Activated T-helper 2 cell treated with anti-CD3 and anti-CD28 coated beads, Interferon-gamma antibody, Interleukin-2, Interleukin-4, amounts not matched to agents 10 μg/mL and 5 μg/mL and 100 μg/mL, durations not matched to agents 14 hours and 24 hours and 36 hours (primary cell): ENCODE measurements around the gene MUC4. TPM values are rescaled to one million over a fixed set of nuclear protein-coding genes. Genes with fewer than 3 reads are reported as not detected.
"Not testable (repeated sequence)": the region's sequence is repeated elsewhere in the genome, so short reads cannot be mapped to it uniquely, and the experiment has no call there.

Source experiments
- DNase-seq: peaks from one replicate; pipeline ENCODE4 v3.0.0; 2021; ENCODE audit warnings: low spot score
- H3K27ac Mint-ChIP-seq: one replicate; pipeline ENCODE4 v1.8.0; 2021; ENCODE audit warnings: mixed read lengths
- H3K27me3 Mint-ChIP-seq: one replicate; pipeline ENCODE4 v1.8.0; 2021; ENCODE audit warnings: low read depth, mixed read lengths
- H3K36me3 Mint-ChIP-seq: one replicate; pipeline ENCODE4 v1.8.0; 2021; ENCODE audit warnings: low read depth, mixed read lengths
- H3K4me1 Mint-ChIP-seq: one replicate; pipeline ENCODE4 v1.8.0; 2021; ENCODE audit warnings: low read depth, mixed read lengths
- H3K4me3 Mint-ChIP-seq: one replicate; pipeline ENCODE4 v1.8.0; 2021; ENCODE audit warnings: low read depth, mild to moderate bottlenecking, moderate library complexity, mixed read lengths
- H3K9me3 Mint-ChIP-seq: one replicate; pipeline ENCODE4 v1.8.0; 2021; ENCODE audit warnings: mixed read lengths
- intact Hi-C: fragments of 100-400 bp; cut with micrococcal nuclease; formaldehyde crosslinking; loops from one replicate; pipeline ENCODE4 v1.15.1; 2023
- total RNA-seq: library from RNA; stranded (reverse); gene quantifications from 2 replicates; pipeline ENCODE4 v1.2.3, GENCODE V29; 2022

Gene MUC4
- total RNA-seq, 1 donor from 2014 or later: 1.4 TPM

- intact Hi-C loops, H3K27me3 Mint-ChIP-seq: not testable (repeated sequence)
Measured at GRCh38 chr3:195781236-195781635, 30.5 kb downstream of the MUC4 start.

GRCh38 chr3:195777975-195778374, 33.8 kb downstream of the MUC4 start:
- H3K4me1 Mint-ChIP-seq: peaks cover 36% of the 10 kb centered on the region
- no peaks in the 10 kb centered on the region for H3K27me3 Mint-ChIP-seq
- H3K4me3 Mint-ChIP-seq: no peak overlapping the region
- no peak for DNase-seq
- H3K9me3 Mint-ChIP-seq: peaks cover 49% of the 10 kb centered on the region
- H3K36me3 Mint-ChIP-seq: peaks cover 40% of the 10 kb centered on the region
- intact Hi-C loops: no loop called here
- H3K27ac Mint-ChIP-seq: no peak overlapping the region

More at GRCh38 chr3:195781236-195781635, 30.5 kb downstream of the MUC4 start:
- Mint-ChIP-seq H3K4me1 (peaks cover 62% of the 10 kb centered on the region), H3K9me3 (peaks cover 78% of the 10 kb centered on the region), H3K27ac (peak overlapping the region; percentile 29), H3K36me3 (peaks cover 68% of the 10 kb centered on the region)
- H3K4me3 Mint-ChIP-seq, DNase-seq: not testable (repeated sequence)

DNA sequence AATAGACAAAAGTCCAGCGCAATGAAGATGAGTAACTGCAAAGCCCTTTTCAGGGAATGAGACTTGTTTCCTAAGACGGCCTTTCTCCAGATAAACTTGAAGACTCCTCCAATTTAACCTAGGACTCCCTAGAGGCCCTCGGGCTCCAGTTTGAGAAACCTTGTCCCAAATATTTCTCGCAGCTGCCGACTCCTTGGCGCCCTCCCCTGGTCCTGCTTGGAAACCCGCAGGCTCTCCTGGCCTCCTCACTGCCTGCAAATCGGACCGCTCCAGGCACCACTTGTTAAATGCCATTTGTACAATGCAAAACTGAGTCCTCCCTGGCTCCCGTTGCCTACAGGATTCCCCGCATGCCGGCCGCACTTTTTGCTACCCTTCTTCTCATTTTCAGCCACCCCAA, 36.8 kb downstream of the MUC4 start:
- no peak overlapping the region for H3K4me3 Mint-ChIP-seq
- peaks cover 20% of the 10 kb centered on the region for H3K9me3 Mint-ChIP-seq
- H3K27me3 Mint-ChIP-seq: no peaks in the 10 kb centered on the region
- peaks cover 14% of the 10 kb centered on the region for H3K36me3 Mint-ChIP-seq
- no peak for DNase-seq
- peaks cover 14% of the 10 kb centered on the region for H3K4me1 Mint-ChIP-seq
- H3K27ac Mint-ChIP-seq: no peak overlapping the region
- intact Hi-C loops: no loop called here

- no peak overlapping the region for H3K4me3 Mint-ChIP-seq
- intact Hi-C loops: no loop called here
- peaks cover 5% of the 10 kb centered on the region for H3K4me1 Mint-ChIP-seq
- no peak for DNase-seq
- peaks cover 5% of the 10 kb centered on the region for H3K36me3 Mint-ChIP-seq
- H3K9me3 Mint-ChIP-seq: peaks cover 12% of the 10 kb centered on the region
- H3K27me3 Mint-ChIP-seq: no peaks in the 10 kb centered on the region
- no peak overlapping the region for H3K27ac Mint-ChIP-seq
Measured at GRCh38 chr3:195773956-195774537, 37.7 kb downstream of the MUC4 start.

DNA sequence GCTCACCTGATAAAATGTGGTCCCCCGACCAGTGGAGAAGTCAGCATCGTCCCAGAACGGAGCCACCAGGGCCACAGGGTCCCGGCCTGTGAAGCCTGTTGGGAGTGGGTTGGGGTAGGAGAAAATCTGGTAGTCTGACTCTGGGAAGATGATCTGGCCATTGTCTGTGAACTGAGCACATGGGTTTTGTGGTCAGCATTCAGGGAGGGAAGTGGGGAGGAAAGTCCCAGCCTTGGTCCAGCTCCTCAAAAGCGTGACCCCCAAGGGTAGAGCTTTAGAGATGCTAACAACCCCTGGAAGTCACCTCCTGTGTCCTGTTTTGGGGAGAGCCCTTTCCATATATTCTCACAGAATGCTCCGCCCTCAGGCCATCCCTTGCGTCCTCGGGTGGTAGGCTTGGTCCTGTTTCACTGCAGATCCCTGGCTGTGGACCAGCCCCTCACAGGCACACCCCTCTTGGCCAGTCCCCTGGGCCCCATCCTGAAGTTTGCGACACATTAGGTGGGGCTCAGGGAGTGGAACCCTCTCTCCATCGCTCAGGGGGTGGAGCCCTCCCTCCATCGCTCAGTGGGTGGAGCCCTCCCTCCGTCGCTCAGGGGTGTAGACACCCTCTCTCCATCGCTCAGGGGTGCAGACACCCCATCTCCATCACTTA, 40.0 kb downstream of the MUC4 start:
- Mint-ChIP-seq H3K4me1 (no peaks in the 10 kb centered on the region), H3K9me3 (no peaks in the 10 kb centered on the region), H3K36me3 (no peaks in the 10 kb centered on the region), H3K4me3 (no peak overlapping the region), H3K27me3 (no peaks in the 10 kb centered on the region), H3K27ac (no peak overlapping the region)
- DNase-seq: no peak
- intact Hi-C loops: no loop called here

GRCh38 chr3:195770841-195771645, 40.7 kb downstream of the MUC4 start:
- H3K4me1 Mint-ChIP-seq, H3K9me3 Mint-ChIP-seq, DNase-seq, H3K27ac Mint-ChIP-seq, H3K27me3 Mint-ChIP-seq, H3K4me3 Mint-ChIP-seq, intact Hi-C loops, H3K36me3 Mint-ChIP-seq: not testable (repeated sequence)

GRCh38 chr3:195770081-195770840, 41.5 kb downstream of the MUC4 start:
- no peaks in the 10 kb centered on the region for H3K9me3 Mint-ChIP-seq
- no peak overlapping the region for H3K27ac Mint-ChIP-seq
- H3K27me3 Mint-ChIP-seq: peaks cover 2% of the 10 kb centered on the region
- no peak overlapping the region for H3K4me3 Mint-ChIP-seq
- intact Hi-C loops: no loop called here
- H3K36me3 Mint-ChIP-seq: no peaks in the 10 kb centered on the region
- H3K4me1 Mint-ChIP-seq: no peaks in the 10 kb centered on the region
- no peak for DNase-seq

- intact Hi-C loops: no loop called here
- no peak for DNase-seq
- H3K4me3 Mint-ChIP-seq: no peak overlapping the region
- no peaks in the 10 kb centered on the region for H3K9me3 Mint-ChIP-seq
- peaks cover 2% of the 10 kb centered on the region for H3K27me3 Mint-ChIP-seq
- H3K4me1 Mint-ChIP-seq: no peaks in the 10 kb centered on the region
- no peak overlapping the region for H3K27ac Mint-ChIP-seq
- no peaks in the 10 kb centered on the region for H3K36me3 Mint-ChIP-seq
Measured at GRCh38 chr3:195769551-195769950, 42.2 kb downstream of the MUC4 start.

GRCh38 chr3:195768831-195769303, 42.9 kb downstream of the MUC4 start:
- Mint-ChIP-seq H3K36me3 (no peaks in the 10 kb centered on the region), H3K4me3 (no peak overlapping the region), H3K27me3 (peaks cover 4% of the 10 kb centered on the region), H3K4me1 (no peaks in the 10 kb centered on the region), H3K27ac (no peak overlapping the region), H3K9me3 (no peaks in the 10 kb centered on the region)
- intact Hi-C loops: no loop called here
- no peak for DNase-seq

DNA sequence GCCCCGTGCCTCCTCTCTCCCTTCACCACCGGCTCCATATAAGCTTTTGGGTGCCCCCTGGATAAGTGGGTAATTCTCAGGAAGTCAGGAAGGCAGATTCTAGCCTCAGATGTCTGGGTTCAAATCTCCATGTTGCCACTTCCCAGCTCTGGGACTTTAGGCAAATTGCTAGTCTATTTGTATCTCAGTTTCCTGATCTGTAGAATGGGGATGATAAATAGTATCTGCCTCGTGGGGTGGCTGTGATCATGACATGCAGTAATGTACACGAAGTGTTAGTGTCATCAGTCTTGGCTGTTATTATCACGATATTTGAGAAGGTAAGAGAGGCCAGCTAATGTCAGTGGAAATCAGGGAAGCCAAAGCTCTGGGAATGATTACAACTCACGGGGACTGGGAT, 43.3 kb downstream of the MUC4 start:
- no peak overlapping the region for H3K4me3 Mint-ChIP-seq
- H3K9me3 Mint-ChIP-seq: no peaks in the 10 kb centered on the region
- H3K27me3 Mint-ChIP-seq: peaks cover 4% of the 10 kb centered on the region
- no peaks in the 10 kb centered on the region for H3K36me3 Mint-ChIP-seq
- DNase-seq: no peak
- no peak overlapping the region for H3K27ac Mint-ChIP-seq
- no peaks in the 10 kb centered on the region for H3K4me1 Mint-ChIP-seq
- intact Hi-C loops: no loop called here

- H3K9me3 Mint-ChIP-seq: no peaks in the 10 kb centered on the region
- intact Hi-C loops: no loop called here
- no peaks in the 10 kb centered on the region for H3K36me3 Mint-ChIP-seq
- no peak overlapping the region for H3K27ac Mint-ChIP-seq
- H3K4me3 Mint-ChIP-seq: no peak overlapping the region
- DNase-seq: no peak
- H3K27me3 Mint-ChIP-seq: peaks cover 4% of the 10 kb centered on the region
- H3K4me1 Mint-ChIP-seq: no peaks in the 10 kb centered on the region
Measured at GRCh38 chr3:195767792-195768191, 43.9 kb downstream of the MUC4 start.

DNA sequence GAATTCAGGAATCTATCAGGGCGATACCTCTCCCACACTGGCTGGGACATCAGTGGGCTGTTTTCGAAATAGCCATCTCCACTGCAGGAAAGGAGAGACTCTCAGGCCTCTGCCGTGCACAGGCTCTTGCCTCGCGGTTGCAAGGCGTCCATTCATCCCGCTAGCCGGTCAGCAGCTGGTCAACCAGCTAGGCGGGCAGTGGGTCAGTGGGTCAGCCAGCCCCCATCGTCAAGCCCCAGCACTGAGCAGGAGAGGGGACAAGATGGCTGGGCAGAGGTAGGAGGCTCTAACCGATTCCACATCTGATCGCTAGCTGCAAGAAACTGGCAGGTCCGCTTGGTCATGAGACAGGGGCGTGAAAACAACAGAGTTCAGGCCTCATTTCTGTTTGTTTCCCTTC, 45.1 kb downstream of the MUC4 start:
- Mint-ChIP-seq H3K27me3 (peaks cover 4% of the 10 kb centered on the region), H3K9me3 (no peaks in the 10 kb centered on the region), H3K4me3 (no peak overlapping the region), H3K36me3 (no peaks in the 10 kb centered on the region), H3K27ac (no peak overlapping the region), H3K4me1 (no peaks in the 10 kb centered on the region)
- intact Hi-C loops: no loop called here
- DNase-seq: no peak
